Measurements from ENCODE around the gene DTNB.

- TF ChIP-seq CTCF (conservative IDR thresholded peaks at IDR 0.05; ENCODE audit: low read depth, low read length): no peak
- no peak for TF ChIP-seq EZH2 (IDR thresholded peaks at IDR 0.05; ENCODE audit: borderline replicate concordance, low read depth, low read length, poor library complexity, severe bottlenecking)
Measured at GRCh38 chr2:25380586-25381375, 292.6 kb downstream of the DTNB start.

Measured in A673 (cell line).